ENCODE measurements around the gene OR56B4.

DNA sequence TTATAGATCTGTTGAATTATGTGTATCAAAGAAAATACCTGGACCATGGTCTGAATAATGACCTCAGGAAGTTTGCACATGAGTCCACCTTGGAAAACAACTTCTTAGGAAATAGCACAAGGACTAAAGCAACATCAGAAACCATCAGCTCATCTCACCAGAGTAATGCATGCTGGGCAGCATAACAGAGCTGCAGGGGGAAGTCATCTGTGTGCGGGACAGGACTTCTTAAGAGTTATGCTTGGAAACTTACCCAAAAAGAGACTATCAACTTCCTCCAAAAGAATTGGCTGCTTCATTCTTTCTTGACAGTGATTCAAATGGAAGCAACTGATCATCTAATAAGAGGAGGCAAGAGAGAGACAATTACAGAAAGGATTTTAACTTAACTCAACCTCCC, 2.5 kb downstream of the OR56B4 start:
- TF ChIP-seq, protein P1, sequence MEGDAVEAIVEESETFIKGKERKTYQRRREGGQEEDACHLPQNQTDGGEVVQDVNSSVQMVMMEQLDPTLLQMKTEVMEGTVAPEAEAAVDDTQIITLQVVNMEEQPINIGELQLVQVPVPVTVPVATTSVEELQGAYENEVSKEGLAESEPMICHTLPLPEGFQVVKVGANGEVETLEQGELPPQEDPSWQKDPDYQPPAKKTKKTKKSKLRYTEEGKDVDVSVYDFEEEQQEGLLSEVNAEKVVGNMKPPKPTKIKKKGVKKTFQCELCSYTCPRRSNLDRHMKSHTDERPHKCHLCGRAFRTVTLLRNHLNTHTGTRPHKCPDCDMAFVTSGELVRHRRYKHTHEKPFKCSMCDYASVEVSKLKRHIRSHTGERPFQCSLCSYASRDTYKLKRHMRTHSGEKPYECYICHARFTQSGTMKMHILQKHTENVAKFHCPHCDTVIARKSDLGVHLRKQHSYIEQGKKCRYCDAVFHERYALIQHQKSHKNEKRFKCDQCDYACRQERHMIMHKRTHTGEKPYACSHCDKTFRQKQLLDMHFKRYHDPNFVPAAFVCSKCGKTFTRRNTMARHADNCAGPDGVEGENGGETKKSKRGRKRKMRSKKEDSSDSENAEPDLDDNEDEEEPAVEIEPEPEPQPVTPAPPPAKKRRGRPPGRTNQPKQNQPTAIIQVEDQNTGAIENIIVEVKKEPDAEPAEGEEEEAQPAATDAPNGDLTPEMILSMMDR (IDR thresholded peaks at IDR 0.05), result no peak
- TF ChIP-seq POLR2A (IDR thresholded peaks at IDR 0.05) (no peak), EP300 (IDR thresholded peaks at IDR 0.05) (no peak)
